ENCODE data around the gene OCSTAMP.
A peak's percentile ranks its signal among the peaks of the same experiment; 100 is the strongest.

The OCSTAMP gene

GRCh38 chr20:46571418-46571817 lies 21.0 kb upstream of the OCSTAMP start:
- H3K27ac ChIP-seq, result no peak overlapping the region
- H3K9ac ChIP-seq, result no peak overlapping the region
- H3K4me2 ChIP-seq (ENCODE audit: low read length), result no peak overlapping the region
- no peaks in the 10 kb centered on the region for H3K36me3 ChIP-seq (ENCODE audit: control insufficient read depth, insufficient read depth, low read length)
- no peak overlapping the region for H2AFZ ChIP-seq
- H3K9me3 ChIP-seq (ENCODE audit: control insufficient read depth, low read length), result no peaks in the 10 kb centered on the region
- no peaks in the 10 kb centered on the region for H3K27me3 ChIP-seq (ENCODE audit: control insufficient read depth, insufficient read depth, low read length)
- no peak overlapping the region for H3K4me3 ChIP-seq (ENCODE audit: low read depth, low read length)
- no peaks in the 10 kb centered on the region for H3K79me2 ChIP-seq
- TF ChIP-seq, protein P1, sequence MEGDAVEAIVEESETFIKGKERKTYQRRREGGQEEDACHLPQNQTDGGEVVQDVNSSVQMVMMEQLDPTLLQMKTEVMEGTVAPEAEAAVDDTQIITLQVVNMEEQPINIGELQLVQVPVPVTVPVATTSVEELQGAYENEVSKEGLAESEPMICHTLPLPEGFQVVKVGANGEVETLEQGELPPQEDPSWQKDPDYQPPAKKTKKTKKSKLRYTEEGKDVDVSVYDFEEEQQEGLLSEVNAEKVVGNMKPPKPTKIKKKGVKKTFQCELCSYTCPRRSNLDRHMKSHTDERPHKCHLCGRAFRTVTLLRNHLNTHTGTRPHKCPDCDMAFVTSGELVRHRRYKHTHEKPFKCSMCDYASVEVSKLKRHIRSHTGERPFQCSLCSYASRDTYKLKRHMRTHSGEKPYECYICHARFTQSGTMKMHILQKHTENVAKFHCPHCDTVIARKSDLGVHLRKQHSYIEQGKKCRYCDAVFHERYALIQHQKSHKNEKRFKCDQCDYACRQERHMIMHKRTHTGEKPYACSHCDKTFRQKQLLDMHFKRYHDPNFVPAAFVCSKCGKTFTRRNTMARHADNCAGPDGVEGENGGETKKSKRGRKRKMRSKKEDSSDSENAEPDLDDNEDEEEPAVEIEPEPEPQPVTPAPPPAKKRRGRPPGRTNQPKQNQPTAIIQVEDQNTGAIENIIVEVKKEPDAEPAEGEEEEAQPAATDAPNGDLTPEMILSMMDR (IDR thresholded peaks at IDR 0.05), result no peak
- peaks cover 9% of the 10 kb centered on the region for H3K4me1 ChIP-seq

DNA sequence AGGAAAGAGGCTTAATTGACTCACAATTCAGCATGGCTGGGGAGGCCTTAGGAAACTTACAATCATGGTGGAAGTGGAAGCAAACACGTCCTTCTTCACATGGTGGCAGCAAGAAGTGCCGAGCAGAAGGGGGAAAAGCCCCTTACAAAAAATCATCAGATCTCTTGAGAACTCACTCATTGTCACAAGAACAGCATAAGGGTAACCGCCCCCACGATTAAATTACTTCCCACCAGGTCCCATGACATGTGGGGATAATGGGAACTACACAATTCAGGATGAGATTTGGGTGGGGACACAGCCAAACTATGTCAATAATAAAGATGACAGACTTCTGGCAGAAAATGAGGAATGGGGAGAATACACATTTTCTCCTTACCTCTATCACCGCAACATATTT lies 20.5 kb upstream of the OCSTAMP start:
- no peak overlapping the region for H2AFZ ChIP-seq
- H3K4me2 ChIP-seq (ENCODE audit: low read length), result no peak overlapping the region
- H3K4me3 ChIP-seq (ENCODE audit: low read depth, low read length), result no peak overlapping the region
- H3K9ac ChIP-seq, result no peak overlapping the region
- no peak overlapping the region for H3K27ac ChIP-seq
- TF ChIP-seq, protein P1 (IDR thresholded peaks at IDR 0.05), result no peak
- H3K9me3 ChIP-seq (ENCODE audit: control insufficient read depth, low read length), result no peaks in the 10 kb centered on the region
- H3K79me2 ChIP-seq, result no peaks in the 10 kb centered on the region
- peaks cover 9% of the 10 kb centered on the region for H3K4me1 ChIP-seq
- no peaks in the 10 kb centered on the region for H3K36me3 ChIP-seq (ENCODE audit: control insufficient read depth, insufficient read depth, low read length)
- H3K27me3 ChIP-seq (ENCODE audit: control insufficient read depth, insufficient read depth, low read length), result no peaks in the 10 kb centered on the region

DNA sequence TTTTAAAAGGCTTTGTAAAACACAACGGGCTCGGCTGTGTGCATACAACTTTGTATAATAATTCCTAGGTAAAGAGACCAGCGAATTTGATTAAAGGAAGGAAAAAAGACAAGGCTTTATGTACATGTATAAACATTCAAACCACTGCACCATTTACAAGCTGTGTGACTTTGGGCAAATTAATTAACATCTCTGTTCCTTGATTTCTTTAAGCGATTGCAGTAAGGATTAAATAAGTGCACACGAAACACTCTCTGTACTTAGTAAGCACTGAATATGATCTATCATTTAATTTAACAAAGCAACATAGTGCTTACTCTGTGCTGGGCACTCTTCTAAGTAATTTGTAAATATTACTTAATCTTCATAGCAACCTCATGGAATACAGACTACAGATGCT lies 19.5 kb upstream of the OCSTAMP start:
- Histone ChIP-seq H3K27ac (no peak overlapping the region), H3K36me3 (ENCODE audit: control insufficient read depth, insufficient read depth, low read length) (no peaks in the 10 kb centered on the region), H3K27me3 (ENCODE audit: control insufficient read depth, insufficient read depth, low read length) (no peaks in the 10 kb centered on the region), H2AFZ (no peak overlapping the region), H3K4me2 (ENCODE audit: low read length) (no peak overlapping the region), H3K79me2 (no peaks in the 10 kb centered on the region), H3K9me3 (ENCODE audit: control insufficient read depth, low read length) (no peaks in the 10 kb centered on the region), H3K9ac (no peak overlapping the region), H3K4me3 (ENCODE audit: low read depth, low read length) (no peak overlapping the region), H3K4me1 (peaks cover 9% of the 10 kb centered on the region)
- TF ChIP-seq, protein P1 (IDR thresholded peaks at IDR 0.05), result no peak

GRCh38 chr20:46568570-46569129 lies 18.2 kb upstream of the OCSTAMP start:
- H3K9ac ChIP-seq, result no peak overlapping the region
- no peak overlapping the region for H3K27ac ChIP-seq
- no peaks in the 10 kb centered on the region for H3K9me3 ChIP-seq (ENCODE audit: control insufficient read depth, low read length)

DNA sequence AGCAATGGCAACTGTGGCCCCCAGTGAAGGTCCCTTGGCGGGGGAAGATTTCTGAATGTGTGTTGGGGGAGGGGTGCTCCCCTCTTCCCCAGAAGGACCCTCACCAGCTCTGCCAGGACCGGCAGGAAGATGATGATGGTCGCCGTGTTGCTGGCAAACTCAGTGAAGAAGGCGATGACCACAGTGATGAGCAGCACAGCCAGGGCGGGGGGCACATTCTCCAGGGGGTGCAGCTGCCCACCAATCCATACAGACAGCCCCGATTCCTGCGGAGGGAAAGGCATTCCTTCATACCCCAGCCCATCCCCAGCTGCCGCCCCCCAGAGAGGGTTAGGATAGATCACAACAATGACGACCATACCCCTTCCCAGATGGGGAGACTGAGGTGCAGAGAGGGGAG lies 15.7 kb upstream of the OCSTAMP start:
- peaks cover 14% of the 10 kb centered on the region for H3K4me1 ChIP-seq

More at GRCh38 chr20:46568570-46569129, 18.2 kb upstream of the OCSTAMP start:
- Histone ChIP-seq H3K36me3 (ENCODE audit: control insufficient read depth, insufficient read depth, low read length) (no peaks in the 10 kb centered on the region), H3K27me3 (ENCODE audit: control insufficient read depth, insufficient read depth, low read length) (no peaks in the 10 kb centered on the region), H3K4me2 (ENCODE audit: low read length) (peak overlapping the region; percentile 51), H3K4me1 (peaks cover 9% of the 10 kb centered on the region), H3K79me2 (no peaks in the 10 kb centered on the region), H3K4me3 (ENCODE audit: low read depth, low read length) (no peak overlapping the region), H2AFZ (peak overlapping the region; percentile 72)
- TF ChIP-seq, protein P1 (IDR thresholded peaks at IDR 0.05), result no peak

More for the DNA sequence above, 15.7 kb upstream of the OCSTAMP start:
- no peaks in the 10 kb centered on the region for H3K9me3 ChIP-seq (ENCODE audit: control insufficient read depth, low read length)
- no peaks in the 10 kb centered on the region for H3K36me3 ChIP-seq (ENCODE audit: control insufficient read depth, insufficient read depth, low read length)
- H3K79me2 ChIP-seq, result no peaks in the 10 kb centered on the region
- no peak overlapping the region for H2AFZ ChIP-seq
- H3K27me3 ChIP-seq (ENCODE audit: control insufficient read depth, insufficient read depth, low read length), result no peaks in the 10 kb centered on the region
- H3K4me2 ChIP-seq (ENCODE audit: low read length), result no peak overlapping the region
- TF ChIP-seq, protein P1 (IDR thresholded peaks at IDR 0.05), result no peak
- no peak overlapping the region for H3K27ac ChIP-seq
- H3K4me3 ChIP-seq (ENCODE audit: low read depth, low read length), result no peak overlapping the region
- H3K9ac ChIP-seq, result no peak overlapping the region
